Head of caudate nucleus (tissue), 42 donors: ENCODE measurements around the gene SPDYE16.
"Not testable (repeated sequence)": the region's sequence is repeated elsewhere in the genome, so short reads cannot be mapped to it uniquely, and the experiment has no call there.

Source experiments
- DNase-seq, 42 donors: peaks; one replicate each; pipeline versions ENCODE4 v3.0.0 to v3.0.0-alpha.2; 2020 to 2021; ENCODE audit warnings: mixed read lengths in 7 of 42
- intact Hi-C: fragments of 100-400 bp; cut with DNase I; formaldehyde crosslinking; loops from one replicate; pipeline ENCODE4 v1.15.0; 2022

The SPDYE16 gene

GRCh38 chr7:76559685-76560084 is 16.6 kb upstream of the SPDYE16 start:
- DNase-seq, intact Hi-C loops: not testable (repeated sequence)

- DNase-seq, intact Hi-C loops: not testable (repeated sequence)
These were observed 8.9 kb upstream of the SPDYE16 start for GRCh38 chr7:76551992-76552391.

- intact Hi-C loops: not testable (repeated sequence)
- DNase-seq: peak in 6 of 42 donors; percentile 1 to 41 (median 10)
These were observed 6.8 kb upstream of the SPDYE16 start for GRCh38 chr7:76549855-76550248.

- peak; percentile 78 to 96 (median 90) for DNase-seq
- intact Hi-C loops: not testable (repeated sequence)
These were observed 6.1 kb upstream of the SPDYE16 start for GRCh38 chr7:76549025-76549854.

- DNase-seq, intact Hi-C loops: not testable (repeated sequence)
These were observed 11.5 kb downstream of the SPDYE16 start for GRCh38 chr7:76531643-76532042.

- DNase-seq, intact Hi-C loops: not testable (repeated sequence)
These were observed 16.9 kb downstream of the SPDYE16 start for GRCh38 chr7:76526183-76526582.

GRCh38 chr7:76516932-76517331 is 26.2 kb downstream of the SPDYE16 start:
- DNase-seq, intact Hi-C loops: not testable (repeated sequence)

- peak in 24 of 42 donors; percentile 21 to 89 (median 62) for DNase-seq
- intact Hi-C loops: no loop called here
These were observed 27.1 kb downstream of the SPDYE16 start for GRCh38 chr7:76515999-76516443.

GRCh38 chr7:76514926-76515771 is 27.9 kb downstream of the SPDYE16 start:
- DNase-seq: peak in 1 of 42 donors; percentile 4
- intact Hi-C loops: no loop called here

- intact Hi-C loops: no loop called here
- DNase-seq: peak in 1 of 42 donors; percentile 4
These were observed 29.0 kb downstream of the SPDYE16 start for GRCh38 chr7:76513817-76514799.

GRCh38 chr7:76512941-76513816 is 29.9 kb downstream of the SPDYE16 start:
- DNase-seq: peak in 1 of 42 donors; percentile 16
- intact Hi-C loops: no loop called here

GRCh38 chr7:76511911-76512885 is 30.9 kb downstream of the SPDYE16 start:
- intact Hi-C loops: not testable (repeated sequence)
- DNase-seq: peak in 1 of 42 donors; percentile 3

GRCh38 chr7:76511200-76511910 is 31.7 kb downstream of the SPDYE16 start:
- DNase-seq, intact Hi-C loops: not testable (repeated sequence)

- intact Hi-C loops: no loop called here
- DNase-seq: peak in 1 of 42 donors; percentile 19
These were observed 32.9 kb downstream of the SPDYE16 start, which contains the start of gene UPK3B for GRCh38 chr7:76509931-76510877. TSS of gene UPK3B (plus strand) at chr7:76510552. CDS start at chr7:76510653, 101 bp downstream.
